Neural progenitor cell (in vitro differentiated cells): Measurements from ENCODE around the gene RTKN.

ENCODE experiments used
- EZH2 ChIP-seq: fragments of 200-600 bp; sonication (generic); IDR thresholded peaks from 2 replicates; pipeline ENCODE4 v1.6.1; 2017; ENCODE audit warnings: antibody characterized with exemption, mild to moderate bottlenecking, moderate library complexity
- TF ChIP-seq, protein P1 (sequence below): fragments of 200-600 bp; sonication (generic); IDR thresholded peaks from 2 replicates; pipeline ENCODE4 v1.5.1; 2017; ENCODE audit warnings: antibody characterized with exemption, mild to moderate bottlenecking

DNA sequence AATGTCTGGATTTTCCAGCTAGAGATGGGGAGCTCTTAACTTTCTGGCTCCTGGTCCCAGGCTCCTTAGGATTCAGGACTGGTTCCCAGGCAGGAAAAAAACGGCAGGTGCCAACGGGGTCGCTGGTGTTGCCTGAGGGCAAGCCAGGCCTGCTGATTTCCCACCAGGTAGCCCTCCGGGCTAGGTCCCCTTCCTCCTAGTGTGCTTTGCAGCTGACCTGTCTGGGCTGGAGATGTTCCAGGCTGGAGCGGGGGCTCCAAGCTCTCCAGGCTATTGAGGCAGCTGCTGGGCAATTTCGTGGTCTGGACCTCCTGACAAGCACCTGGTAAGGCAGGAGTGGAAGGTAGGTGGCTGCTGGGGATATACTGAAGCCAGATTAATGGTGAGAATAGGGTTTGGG lies 32.7 kb upstream of the RTKN start:
- TF ChIP-seq, protein P1, sequence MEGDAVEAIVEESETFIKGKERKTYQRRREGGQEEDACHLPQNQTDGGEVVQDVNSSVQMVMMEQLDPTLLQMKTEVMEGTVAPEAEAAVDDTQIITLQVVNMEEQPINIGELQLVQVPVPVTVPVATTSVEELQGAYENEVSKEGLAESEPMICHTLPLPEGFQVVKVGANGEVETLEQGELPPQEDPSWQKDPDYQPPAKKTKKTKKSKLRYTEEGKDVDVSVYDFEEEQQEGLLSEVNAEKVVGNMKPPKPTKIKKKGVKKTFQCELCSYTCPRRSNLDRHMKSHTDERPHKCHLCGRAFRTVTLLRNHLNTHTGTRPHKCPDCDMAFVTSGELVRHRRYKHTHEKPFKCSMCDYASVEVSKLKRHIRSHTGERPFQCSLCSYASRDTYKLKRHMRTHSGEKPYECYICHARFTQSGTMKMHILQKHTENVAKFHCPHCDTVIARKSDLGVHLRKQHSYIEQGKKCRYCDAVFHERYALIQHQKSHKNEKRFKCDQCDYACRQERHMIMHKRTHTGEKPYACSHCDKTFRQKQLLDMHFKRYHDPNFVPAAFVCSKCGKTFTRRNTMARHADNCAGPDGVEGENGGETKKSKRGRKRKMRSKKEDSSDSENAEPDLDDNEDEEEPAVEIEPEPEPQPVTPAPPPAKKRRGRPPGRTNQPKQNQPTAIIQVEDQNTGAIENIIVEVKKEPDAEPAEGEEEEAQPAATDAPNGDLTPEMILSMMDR: no peak
- no peak for TF ChIP-seq EZH2
